H9 (cell line): Measurements from ENCODE around the gene PLA2G4C. TPM values are rescaled to one million over a fixed set of nuclear protein-coding genes. Genes with fewer than 3 reads are reported as not detected.

Experiments used
- DNase-seq: peaks from one replicate; pipeline ENCODE4 v3.0.0-alpha.2; 2017
- H2AFZ ChIP-seq: one replicate; pipeline ENCODE4 v1.6.1; 2013; ENCODE audit warnings: mild to moderate bottlenecking, low read length, control low read depth, moderate library complexity
- H2AK5ac ChIP-seq: 2 replicates; pipeline ENCODE4 v1.6.1; 2013; ENCODE audit warnings: low read length, control low read depth, mixed read lengths; ENCODE audit not compliant: insufficient read length
- H2BK120ac ChIP-seq: one replicate; pipeline ENCODE4 v1.6.1; 2013; ENCODE audit warnings: low read depth, mild to moderate bottlenecking, low read length, control low read depth, inconsistent platforms; ENCODE audit not compliant: poor library complexity, severe bottlenecking
- H2BK12ac ChIP-seq: 2 replicates; pipeline ENCODE4 v1.6.1; 2013; ENCODE audit warnings: low read length, control low read depth, mixed read lengths, low read depth; ENCODE audit not compliant: insufficient read length
- H2BK15ac ChIP-seq: 2 replicates; pipeline ENCODE4 v1.6.1; 2013; ENCODE audit warnings: low read depth, low read length, control low read depth
- H2BK20ac ChIP-seq: one replicate; pipeline ENCODE4 v1.6.1; 2013; ENCODE audit warnings: low read depth, mild to moderate bottlenecking, low read length, control low read depth, inconsistent platforms; ENCODE audit not compliant: poor library complexity, severe bottlenecking
- H2BK5ac ChIP-seq: 2 replicates; pipeline ENCODE4 v1.6.1; 2013; ENCODE audit warnings: low read length, control low read depth, mixed read lengths; ENCODE audit not compliant: insufficient read length
- H3K14ac ChIP-seq: 2 replicates; pipeline ENCODE4 v1.6.1; 2013; ENCODE audit warnings: low read length, control low read depth; ENCODE audit not compliant: insufficient read depth
- H3K18ac ChIP-seq: 2 replicates; pipeline ENCODE4 v1.6.1; 2013; ENCODE audit warnings: low read depth, mild to moderate bottlenecking, mixed read lengths, low read length, control low read depth; ENCODE audit not compliant: insufficient read length
- H3K23ac ChIP-seq: 2 replicates; pipeline ENCODE4 v1.6.1; 2013; ENCODE audit warnings: low read length, control low read depth, mixed read lengths, low read depth; ENCODE audit not compliant: insufficient read length
- H3K23me2 ChIP-seq: 2 replicates; pipeline ENCODE4 v1.6.1; 2013; ENCODE audit warnings: low read depth, mild to moderate bottlenecking, mixed read lengths, low read length, control low read depth; ENCODE audit not compliant: insufficient read length, poor library complexity, severe bottlenecking
- H3K27ac ChIP-seq: 2 replicates; pipeline ENCODE4 v1.5.1; 2013; ENCODE audit warnings: low read length, control low read depth, mixed read lengths, low read depth; ENCODE audit not compliant: insufficient read length
- H3K27me3 ChIP-seq: 2 replicates; pipeline ENCODE4 v1.6.1; 2013; ENCODE audit warnings: low read length, control low read depth, inconsistent platforms; ENCODE audit not compliant: insufficient read depth
- H3K4ac ChIP-seq: 2 replicates; pipeline ENCODE4 v1.6.1; 2013; ENCODE audit warnings: low read depth, mild to moderate bottlenecking, control low read depth, inconsistent platforms, low read length, moderate library complexity
- H3K4me1 ChIP-seq: 2 replicates; pipeline ENCODE4 v1.6.1; 2013; ENCODE audit warnings: low read length, control low read depth, inconsistent platforms; ENCODE audit not compliant: insufficient read depth
- H3K4me2 ChIP-seq: 2 replicates; pipeline ENCODE4 v1.6.1; 2013; ENCODE audit warnings: low read length, control low read depth, mixed read lengths; ENCODE audit not compliant: insufficient read length, insufficient read depth
- H3K56ac ChIP-seq: 2 replicates; pipeline ENCODE4 v1.6.1; 2013; ENCODE audit warnings: low read depth, mild to moderate bottlenecking, mixed read lengths, low read length, control low read depth; ENCODE audit not compliant: insufficient read length
- H3K79me1 ChIP-seq: 2 replicates; pipeline ENCODE4 v1.6.1; 2013; ENCODE audit warnings: low read depth, mild to moderate bottlenecking, moderate library complexity, low read length, control low read depth, inconsistent platforms; ENCODE audit not compliant: insufficient read depth, poor library complexity, severe bottlenecking
- H3K79me2 ChIP-seq: 2 replicates; pipeline ENCODE4 v1.6.1; 2013; ENCODE audit warnings: low read length, control low read depth, inconsistent platforms; ENCODE audit not compliant: insufficient read depth
- H3K9ac ChIP-seq: 2 replicates; pipeline ENCODE4 v1.6.1; 2013; ENCODE audit warnings: low read length, control low read depth, mixed read lengths; ENCODE audit not compliant: insufficient read length; ENCODE audit errors: extremely low read depth
- H3K9me3 ChIP-seq: one replicate; pipeline ENCODE4 v1.6.1; 2013; ENCODE audit warnings: low read depth, low read length, inconsistent platforms; ENCODE audit not compliant: control insufficient read depth
- H3T11ph ChIP-seq: one replicate; pipeline ENCODE4 v1.6.1; 2013; ENCODE audit warnings: mild to moderate bottlenecking, low read length, control low read depth, inconsistent platforms
- H4K20me1 ChIP-seq: one replicate; pipeline ENCODE4 v1.6.1; 2013; ENCODE audit not compliant: control insufficient read depth, insufficient read length, insufficient read depth
- H4K5ac ChIP-seq: 2 replicates; pipeline ENCODE4 v1.6.1; 2013; ENCODE audit warnings: low read depth, mild to moderate bottlenecking, mixed read lengths, low read length, control low read depth; ENCODE audit not compliant: insufficient read length
- H4K8ac ChIP-seq: replicated peaks from 2 replicates; pipeline ENCODE4 v1.6.1; 2013; ENCODE audit warnings: low read length, control low read depth, mixed read lengths, low read depth; ENCODE audit not compliant: insufficient read length
- H4K91ac ChIP-seq: 2 replicates; pipeline ENCODE4 v1.6.1; 2013; ENCODE audit warnings: low read depth, mild to moderate bottlenecking, moderate library complexity, mixed read lengths, low read length, control low read depth; ENCODE audit not compliant: insufficient read length
- H3K27ac Mint-ChIP-seq, 3 experiments: 2 replicates in 2 of 3; 3 replicates in 1 of 3; pipeline ENCODE4 v1.8.0; 2020 to 2021; ENCODE audit warnings: mixed read lengths in 3 of 3, mild to moderate bottlenecking in 1 of 3, moderate library complexity in 1 of 3
- H3K27me3 Mint-ChIP-seq: 2 replicates; pipeline ENCODE4 v1.8.0; 2021; ENCODE audit warnings: low read depth, mild to moderate bottlenecking, moderate library complexity, mixed read lengths
- H3K36me3 Mint-ChIP-seq, 3 experiments: 2 replicates in 2 of 3; 3 replicates in 1 of 3; pipeline ENCODE4 v1.8.0; 2020 to 2021; ENCODE audit warnings: low read depth in 3 of 3, mixed read lengths in 3 of 3; ENCODE audit not compliant: insufficient read depth in 1 of 3
- H3K4me1 Mint-ChIP-seq, 2 experiments: 2 replicates each; pipeline ENCODE4 v1.8.0; 2020; ENCODE audit warnings: mixed read lengths in 2 of 2
- H3K4me3 Mint-ChIP-seq, 2 experiments: 2 replicates in 1 of 2; 3 replicates in 1 of 2; pipeline ENCODE4 v1.8.0; 2020 to 2021; ENCODE audit warnings: mild to moderate bottlenecking in 2 of 2, mixed read lengths in 2 of 2, moderate library complexity in 1 of 2
- H3K9me3 Mint-ChIP-seq, 2 experiments: 2 replicates in 1 of 2; 3 replicates in 1 of 2; pipeline ENCODE4 v1.8.0; 2020; ENCODE audit warnings: mild to moderate bottlenecking in 2 of 2, mixed read lengths in 2 of 2, moderate library complexity in 1 of 2
- WGBS: extraction: QIAGEN DNeasy Blood & Tissue Kit; methylation state at CpG from one replicate; pipeline ENCODE4 v1.1.7; 2013; ENCODE audit warnings: missing lambda C conversion rate, low lambda C conversion rate, mixed read lengths; ENCODE audit not compliant: insufficient read length; ENCODE audit errors: extremely low coverage; 5-methylcytosine and 5-hydroxymethylcytosine counted together
- total RNA-seq: library from RNA; stranded (reverse); gene quantifications from 2 replicates; pipeline ENCODE4 v1.2.1, GENCODE V29; 2021
- TF ChIP-seq, protein P1 (sequence below): fragments of 200-600 bp; sonication (generic); conservative IDR thresholded peaks from 3 replicates; pipeline ENCODE4 v1.8.0; 2021; ENCODE audit warnings: antibody characterized with exemption, mild to moderate bottlenecking

PLA2G4C gene
- total RNA-seq, 1 experiment from 2014 or later, result 7.0 TPM

DNA sequence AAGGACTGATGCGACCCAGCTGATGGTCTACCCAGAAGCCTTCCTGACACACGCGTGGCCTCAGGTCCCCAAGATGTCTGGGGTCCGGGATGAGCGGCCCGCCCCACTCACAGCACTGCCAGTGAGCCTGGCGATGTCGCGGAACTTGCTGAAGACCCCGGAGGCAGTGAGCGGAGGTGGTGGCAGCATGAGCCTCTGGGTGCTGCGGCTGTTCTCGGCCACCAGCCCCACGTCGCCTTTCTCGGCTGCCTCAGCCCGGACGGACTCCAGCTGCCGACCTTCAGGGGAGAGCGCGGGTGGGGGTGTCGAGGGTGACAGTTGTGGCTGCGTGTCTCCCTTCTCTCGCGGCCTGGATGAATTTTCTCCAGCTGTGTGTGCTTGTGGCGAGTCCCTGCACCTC, 26.8 kb upstream of the PLA2G4C start:
- Histone ChIP-seq H4K91ac (no peak overlapping the region), H2BK12ac (no peak overlapping the region), H2AK5ac (no peak overlapping the region), H3K9me3 (no peaks in the 10 kb centered on the region), H3K14ac (no peak overlapping the region), H3K79me2 (no peaks in the 10 kb centered on the region), H3K27me3 (no peaks in the 10 kb centered on the region), H3K23me2 (no peaks in the 10 kb centered on the region), H2BK15ac (no peak overlapping the region), H2BK120ac (no peak overlapping the region), H3K4me2 (no peak overlapping the region), H4K5ac (no peak overlapping the region), H2BK5ac (no peak overlapping the region), H3K4me1 (no peaks in the 10 kb centered on the region), H3K27ac (no peak overlapping the region), H3K4ac (no peak overlapping the region), H4K20me1 (no peaks in the 10 kb centered on the region), H3K18ac (no peak overlapping the region), H2AFZ (no peak overlapping the region), H3K23ac (no peak overlapping the region), H3T11ph (no peak overlapping the region), H3K9ac (no peak overlapping the region), H3K56ac (no peak overlapping the region), H4K8ac (no peak overlapping the region), H2BK20ac (no peak overlapping the region), H3K79me1 (no peaks in the 10 kb centered on the region)
- H3K4me1 Mint-ChIP-seq, result no peaks in the 10 kb centered on the region
- no peak overlapping the region for H3K4me3 Mint-ChIP-seq
- H3K36me3 Mint-ChIP-seq, result peaks cover 23 to 63% (median 53%) of the 10 kb centered on the region in 3 experiments; a peak in 6 of 7 replicates
- H3K27me3 Mint-ChIP-seq, result no peaks in the 10 kb centered on the region; the same call in 1 of the 2 replicates
- TF ChIP-seq, protein P1, sequence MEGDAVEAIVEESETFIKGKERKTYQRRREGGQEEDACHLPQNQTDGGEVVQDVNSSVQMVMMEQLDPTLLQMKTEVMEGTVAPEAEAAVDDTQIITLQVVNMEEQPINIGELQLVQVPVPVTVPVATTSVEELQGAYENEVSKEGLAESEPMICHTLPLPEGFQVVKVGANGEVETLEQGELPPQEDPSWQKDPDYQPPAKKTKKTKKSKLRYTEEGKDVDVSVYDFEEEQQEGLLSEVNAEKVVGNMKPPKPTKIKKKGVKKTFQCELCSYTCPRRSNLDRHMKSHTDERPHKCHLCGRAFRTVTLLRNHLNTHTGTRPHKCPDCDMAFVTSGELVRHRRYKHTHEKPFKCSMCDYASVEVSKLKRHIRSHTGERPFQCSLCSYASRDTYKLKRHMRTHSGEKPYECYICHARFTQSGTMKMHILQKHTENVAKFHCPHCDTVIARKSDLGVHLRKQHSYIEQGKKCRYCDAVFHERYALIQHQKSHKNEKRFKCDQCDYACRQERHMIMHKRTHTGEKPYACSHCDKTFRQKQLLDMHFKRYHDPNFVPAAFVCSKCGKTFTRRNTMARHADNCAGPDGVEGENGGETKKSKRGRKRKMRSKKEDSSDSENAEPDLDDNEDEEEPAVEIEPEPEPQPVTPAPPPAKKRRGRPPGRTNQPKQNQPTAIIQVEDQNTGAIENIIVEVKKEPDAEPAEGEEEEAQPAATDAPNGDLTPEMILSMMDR, result no peak
- no peak for DNase-seq
- no CpG with 5 or more reads among the region's 26 CpGs for WGBS
- H3K9me3 Mint-ChIP-seq, result no peaks in the 10 kb centered on the region
- peak overlapping the region in 1 of 3 experiments; percentile 70; a peak in 2 of 7 replicates for H3K27ac Mint-ChIP-seq
